NCI-H524 (cell line): ENCODE data around the gene CDK14.
"Not testable (repeated sequence)": the region's sequence is repeated elsewhere in the genome, so short reads cannot be mapped to it uniquely, and the experiment has no call there.

Experiments
- DNase-seq, 2 experiments: peaks; one replicate each; lab custom pipeline; 2025; lab: John Stamatoyannopoulos, UW

The CDK14 gene

DNA sequence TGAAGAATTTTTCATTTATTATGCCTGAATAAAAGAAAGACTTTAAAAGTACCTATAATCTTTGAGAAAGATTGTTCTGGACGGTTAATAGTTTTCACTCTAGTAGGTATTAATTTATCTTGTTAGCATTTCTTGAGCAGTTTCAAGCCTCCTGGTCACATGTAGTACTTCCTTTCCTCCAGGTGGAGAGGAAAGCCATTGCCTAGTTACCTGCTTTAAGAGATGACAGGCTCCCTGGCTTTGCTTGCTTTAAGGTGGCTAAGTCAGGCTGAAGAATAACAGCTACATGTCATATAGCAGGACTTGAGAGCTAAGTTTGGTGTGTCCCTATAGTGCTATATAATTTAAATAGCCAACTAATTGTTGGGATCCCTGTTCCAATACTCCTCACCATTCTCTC, 160.2 kb downstream of the CDK14 start:
- no peak for DNase-seq

DNA sequence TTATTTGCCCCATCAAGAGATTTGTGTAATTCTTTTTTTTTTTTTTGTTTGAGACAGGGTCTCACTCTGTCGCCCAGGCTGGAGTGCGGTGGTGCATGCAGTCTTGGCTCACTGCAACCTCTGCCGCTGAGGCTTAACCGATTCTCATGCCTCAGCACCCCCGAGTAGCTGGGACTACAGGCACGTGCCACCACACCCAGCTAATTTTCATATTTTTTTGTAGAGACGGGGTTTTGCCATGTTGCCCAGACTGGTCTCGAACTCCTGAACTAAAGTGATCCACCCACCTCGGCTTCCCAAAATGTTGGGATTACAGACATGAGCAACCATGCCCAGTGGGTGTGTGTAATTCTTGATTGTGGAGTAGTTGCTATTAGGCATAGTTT, 161.4 kb downstream of the CDK14 start:
- DNase-seq, result not testable (repeated sequence)

DNA sequence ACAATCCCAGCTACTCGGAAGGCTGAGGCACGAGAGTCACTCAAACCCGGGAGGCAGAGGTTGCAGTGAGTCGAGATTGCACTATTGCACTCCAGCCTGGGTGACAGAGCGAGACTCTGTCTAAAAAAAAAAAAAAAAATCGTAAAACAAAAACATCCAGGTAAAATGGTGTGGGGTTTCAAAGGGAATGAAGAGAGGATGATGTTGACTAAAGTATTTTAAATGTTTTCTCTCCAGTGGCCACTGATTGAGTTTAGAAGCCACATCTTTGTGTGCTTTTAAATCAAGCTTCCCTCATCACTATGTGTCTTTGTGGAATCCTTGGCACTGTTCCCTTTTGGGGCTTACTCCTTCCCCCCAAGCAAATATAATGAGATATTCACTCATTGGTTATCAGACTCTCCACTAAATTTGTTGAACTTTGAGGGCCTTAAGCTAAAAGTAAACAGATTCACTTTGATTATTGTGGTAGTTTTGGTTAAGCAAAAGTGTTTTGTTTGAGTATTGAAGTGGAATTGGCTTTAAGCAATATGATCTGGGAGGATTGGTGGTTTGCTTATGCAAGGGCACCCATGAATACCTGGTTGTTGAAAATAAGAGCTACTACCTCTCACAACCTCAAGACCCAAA, 162.9 kb downstream of the CDK14 start:
- no peak for DNase-seq

DNA sequence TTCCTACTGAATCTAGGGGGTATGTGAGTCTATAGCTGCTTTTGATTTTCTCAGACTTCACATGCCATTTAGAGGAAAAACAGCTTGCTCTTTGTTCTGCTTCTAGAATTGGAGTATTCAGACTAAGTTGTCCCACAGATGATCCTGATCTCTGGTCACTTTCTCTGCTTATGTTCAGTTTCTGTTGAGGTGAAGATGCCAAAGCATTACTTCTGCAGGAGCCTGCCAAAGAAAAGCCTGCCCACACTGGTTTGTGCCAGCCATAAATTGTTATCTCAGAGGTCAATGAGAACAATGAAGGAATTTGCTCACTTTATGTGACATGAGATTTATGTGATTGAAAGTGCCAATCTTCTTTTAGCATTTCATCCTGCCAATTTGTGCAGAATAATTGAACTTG, 163.6 kb downstream of the CDK14 start:
- DNase-seq, result no peak

- no peak for DNase-seq
These were observed 164.8 kb downstream of the CDK14 start for GRCh38 chr7:90760892-90761291.

- no peak for DNase-seq
These were observed 165.5 kb downstream of the CDK14 start for GRCh38 chr7:90761584-90761983.

DNA sequence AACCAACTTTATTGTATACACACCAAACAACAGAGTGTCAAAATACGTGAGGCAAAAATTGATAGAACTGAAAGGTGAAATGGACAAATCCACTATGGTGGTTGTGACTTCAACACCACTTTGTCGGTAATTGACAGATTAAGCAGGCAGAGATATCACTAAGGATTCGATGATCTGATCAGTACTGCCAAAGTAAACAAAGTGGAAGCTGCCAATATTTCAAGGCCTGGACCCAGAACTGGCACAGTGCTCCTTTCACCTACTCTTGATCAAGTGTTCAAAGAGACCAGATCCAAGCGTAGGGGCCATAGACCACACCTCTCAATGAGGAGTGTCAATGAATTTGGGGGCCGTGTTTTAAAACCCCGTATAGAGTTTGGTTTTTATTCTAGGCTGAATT, 167.0 kb downstream of the CDK14 start:
- DNase-seq, result no peak

GRCh38 chr7:90764848-90765570, 168.9 kb downstream of the CDK14 start:
- no peak for DNase-seq

GRCh38 chr7:90766814-90767564, 170.9 kb downstream of the CDK14 start:
- no peak for DNase-seq

GRCh38 chr7:90768301-90768700, 172.2 kb downstream of the CDK14 start:
- no peak for DNase-seq

DNA sequence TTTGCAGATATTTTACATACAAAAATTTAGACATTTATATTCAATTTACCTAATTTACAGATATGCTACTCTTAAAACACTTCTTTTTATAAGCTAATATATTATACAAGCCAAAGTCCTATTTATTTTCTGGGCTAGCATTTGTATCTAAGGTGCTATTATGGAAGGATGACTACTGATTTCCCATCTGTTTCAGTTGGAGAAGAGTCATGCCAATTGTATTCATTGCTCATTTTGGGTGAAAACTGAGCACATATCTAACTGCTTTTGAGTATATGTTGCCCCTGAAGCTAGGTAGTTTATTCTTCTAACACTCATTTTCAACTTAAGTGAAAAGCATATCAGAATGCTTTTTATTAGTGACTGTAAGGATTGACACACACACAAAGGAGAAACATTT, 172.9 kb downstream of the CDK14 start:
- no peak for DNase-seq

- DNase-seq, result not testable (repeated sequence)
These were observed 173.4 kb downstream of the CDK14 start for GRCh38 chr7:90769566-90769965.

DNA sequence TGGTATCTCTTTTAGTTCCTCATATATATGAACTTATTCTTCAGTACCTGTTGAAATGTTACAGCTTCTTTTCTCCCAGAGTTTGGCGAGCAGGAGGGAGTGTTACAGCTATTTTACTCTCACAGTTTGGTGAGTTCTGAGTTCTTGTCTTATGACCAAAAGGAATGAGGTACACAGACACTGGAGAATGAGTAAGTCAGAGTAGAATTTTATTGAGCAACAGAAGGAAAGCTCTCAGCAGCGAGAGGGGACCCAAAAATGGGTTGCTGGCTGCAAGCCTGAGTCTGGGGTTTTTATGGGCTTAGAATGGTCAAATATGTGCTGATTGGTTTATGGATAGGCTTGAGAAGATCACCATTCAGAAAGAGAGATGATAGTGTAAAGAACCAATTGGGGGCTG, 175.2 kb downstream of the CDK14 start:
- DNase-seq, result no peak

DNA sequence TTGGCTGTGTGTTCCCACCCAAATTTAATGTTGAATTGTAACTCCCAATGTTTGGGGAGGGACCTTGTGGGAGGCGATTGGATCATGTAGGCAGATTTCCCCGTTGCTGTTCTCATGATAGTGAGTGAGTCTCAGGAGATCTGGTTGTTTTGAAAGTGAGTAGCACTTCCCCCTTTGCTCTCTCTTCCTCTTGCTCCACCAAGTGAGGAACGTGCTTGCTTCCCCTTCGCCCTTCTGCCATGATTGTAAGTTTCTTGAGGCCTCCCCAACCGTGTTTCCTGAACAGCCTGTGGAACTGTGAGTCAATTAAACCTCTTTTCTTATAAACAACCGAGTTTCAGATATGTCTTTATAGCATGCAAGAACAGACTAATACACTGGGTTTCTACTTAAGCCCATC, 176.3 kb downstream of the CDK14 start:
- no peak for DNase-seq

DNA sequence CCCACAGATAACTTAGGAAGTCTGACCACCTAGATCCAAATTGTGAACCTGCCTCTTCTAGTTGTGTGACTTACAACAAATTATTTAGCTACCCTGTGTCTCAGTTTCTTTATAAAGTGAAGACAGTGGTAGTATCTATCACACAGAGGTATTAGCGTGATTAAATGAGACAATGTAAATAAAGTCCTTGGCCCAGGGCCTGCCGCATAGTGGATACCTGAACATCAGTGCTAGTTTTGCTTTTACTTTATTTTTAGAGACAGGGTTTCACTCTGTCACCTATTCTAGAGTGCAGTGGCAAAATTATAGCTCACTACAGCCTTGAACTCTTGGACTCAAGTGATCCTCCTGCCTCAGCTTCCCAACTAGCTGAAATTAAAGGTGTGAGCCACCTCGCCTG, 177.1 kb downstream of the CDK14 start:
- no peak for DNase-seq

DNA sequence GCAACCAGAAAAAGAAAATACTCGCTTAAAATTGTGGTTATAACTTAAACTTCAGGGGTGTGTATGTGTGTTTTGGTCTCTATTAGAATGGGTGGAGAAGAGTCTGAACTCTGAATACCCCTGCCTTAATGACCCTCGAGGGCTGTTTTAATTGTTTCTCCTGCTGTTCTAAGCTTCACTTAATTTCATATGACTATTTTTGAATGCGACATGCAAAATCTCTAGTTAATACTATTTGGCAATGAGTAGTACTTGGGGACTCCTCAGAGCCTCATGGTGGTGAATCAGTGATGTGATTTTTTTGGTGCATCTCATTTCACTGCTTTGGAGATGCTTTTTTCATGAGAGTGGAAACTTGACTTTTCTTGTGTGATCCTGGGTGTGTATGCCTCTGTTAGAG, 178.6 kb downstream of the CDK14 start:
- no peak for DNase-seq

DNA sequence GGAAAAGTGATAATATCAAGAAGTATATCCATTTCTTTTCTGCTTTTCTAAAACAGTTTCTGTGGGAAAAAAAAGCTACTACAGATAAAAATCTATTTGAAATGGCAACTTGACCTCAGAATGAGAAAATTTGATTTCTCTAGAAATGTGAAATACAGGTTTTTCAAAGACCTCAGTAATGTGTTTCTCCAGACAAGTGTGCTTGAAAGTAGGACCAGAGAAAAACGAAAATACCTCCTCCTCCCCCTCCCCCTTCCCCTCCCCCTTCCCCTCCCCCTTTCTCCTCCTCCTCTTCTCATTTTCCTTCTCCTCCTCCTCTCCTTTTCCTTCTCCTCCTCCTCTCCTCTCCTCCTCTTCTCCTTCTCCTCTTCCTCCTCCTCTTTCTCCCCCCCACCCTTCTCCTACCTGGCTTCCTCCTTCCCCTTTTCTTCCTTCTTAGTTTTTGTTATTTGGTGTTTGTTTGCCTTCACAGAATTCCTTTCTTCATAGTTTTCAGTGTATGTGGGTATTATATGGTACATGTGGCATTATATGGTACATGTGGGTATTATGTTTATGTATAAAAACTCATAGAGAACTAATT, 179.4 kb downstream of the CDK14 start:
- DNase-seq, result no peak

GRCh38 chr7:90777041-90777440, 180.9 kb downstream of the CDK14 start:
- no peak for DNase-seq

DNA sequence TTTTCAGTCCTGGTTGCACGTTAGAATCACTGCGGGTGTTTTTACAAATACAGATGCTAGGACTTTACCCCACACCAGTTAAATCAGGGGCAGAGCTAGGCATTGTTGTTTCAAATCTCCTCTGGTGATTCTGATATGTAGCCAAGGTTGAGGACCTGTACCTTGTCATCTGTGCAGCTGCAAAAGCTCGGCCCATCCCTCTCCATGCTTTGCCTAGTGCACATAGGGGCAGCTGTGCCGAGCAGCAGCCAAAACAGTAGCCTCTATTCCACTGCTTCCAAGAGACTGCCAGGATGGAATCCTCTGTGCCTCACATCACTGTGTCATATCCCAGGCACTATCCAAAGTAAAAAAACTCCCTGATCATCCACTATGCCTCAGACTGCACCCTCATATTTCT, 181.3 kb downstream of the CDK14 start:
- DNase-seq, result no peak

DNA sequence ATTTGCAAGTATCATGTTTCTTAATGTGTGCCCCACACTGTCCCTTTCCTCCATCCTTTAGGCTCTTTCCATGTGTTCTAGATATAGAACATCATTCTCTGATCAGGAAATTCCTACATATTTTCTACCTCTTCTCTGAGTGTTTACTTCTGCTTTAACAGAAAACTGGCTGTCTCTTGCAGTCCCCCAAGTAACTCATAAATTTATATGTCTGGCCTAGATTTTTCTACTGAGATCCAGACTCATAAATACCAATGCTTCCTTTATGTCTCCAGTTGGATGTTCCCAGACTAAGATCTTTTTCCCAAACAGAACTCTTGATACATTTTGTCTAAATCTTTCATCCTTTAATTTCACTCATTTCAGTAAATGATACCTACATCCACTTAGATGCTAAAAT, 181.8 kb downstream of the CDK14 start:
- no peak for DNase-seq

- no peak for DNase-seq
These were observed 191.9 kb downstream of the CDK14 start for GRCh38 chr7:90788052-90788451.

DNA sequence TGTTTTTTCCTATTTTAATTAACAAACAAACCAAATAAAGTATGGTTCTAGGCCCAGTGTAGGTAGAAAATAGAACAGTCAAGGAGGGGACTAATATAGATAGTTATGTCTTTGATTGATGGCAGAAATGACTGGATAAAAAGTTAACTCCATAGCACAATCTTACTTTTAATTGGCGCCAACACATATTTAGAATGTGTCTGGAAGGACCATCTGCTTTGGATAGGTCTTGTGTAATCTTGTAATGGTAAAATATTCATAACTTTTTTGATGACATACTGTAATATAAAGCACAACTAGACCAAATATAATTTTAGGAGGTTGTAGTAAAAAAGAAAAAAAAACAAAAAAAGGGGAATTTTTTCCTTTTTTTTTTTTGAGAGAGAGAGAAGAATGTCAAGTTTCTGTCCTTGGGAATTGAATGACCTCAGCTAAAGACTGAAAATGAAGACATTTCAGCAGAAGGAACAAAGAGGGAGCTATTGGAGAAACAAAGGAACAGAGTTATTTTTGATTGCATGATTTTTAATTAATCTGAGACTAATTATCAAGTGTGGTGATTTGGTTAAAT, 193.7 kb downstream of the CDK14 start:
- DNase-seq, result no peak

- DNase-seq, result no peak
These were observed 195.5 kb downstream of the CDK14 start for GRCh38 chr7:90791596-90791995.
